Measurements from ENCODE around the gene CLEC3B.

DNA sequence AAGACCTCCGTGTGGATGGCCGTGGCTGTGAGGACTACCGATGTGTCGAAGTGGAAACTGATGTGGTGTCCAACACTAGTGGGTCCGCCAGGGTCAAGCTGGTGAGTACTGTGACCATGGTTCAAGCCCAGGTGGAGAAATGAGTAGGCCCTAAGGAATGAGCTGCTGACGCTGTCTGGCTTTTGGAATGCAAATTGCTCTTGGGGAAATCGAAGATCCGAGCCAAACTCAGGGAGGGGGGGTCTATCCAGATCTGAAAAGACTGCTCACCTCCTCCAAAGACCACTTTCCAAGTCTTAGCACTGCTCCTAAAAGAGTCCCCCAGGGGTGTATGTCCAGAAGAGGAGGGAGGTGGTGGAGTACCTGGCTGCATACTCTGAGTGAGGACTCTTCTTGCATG, 37.0 kb upstream of the CLEC3B start:
- no peak for TF ChIP-seq GLIS1 (tag by site-specific recombination; IDR thresholded peaks at IDR 0.05)
- TF ChIP-seq, protein P1, sequence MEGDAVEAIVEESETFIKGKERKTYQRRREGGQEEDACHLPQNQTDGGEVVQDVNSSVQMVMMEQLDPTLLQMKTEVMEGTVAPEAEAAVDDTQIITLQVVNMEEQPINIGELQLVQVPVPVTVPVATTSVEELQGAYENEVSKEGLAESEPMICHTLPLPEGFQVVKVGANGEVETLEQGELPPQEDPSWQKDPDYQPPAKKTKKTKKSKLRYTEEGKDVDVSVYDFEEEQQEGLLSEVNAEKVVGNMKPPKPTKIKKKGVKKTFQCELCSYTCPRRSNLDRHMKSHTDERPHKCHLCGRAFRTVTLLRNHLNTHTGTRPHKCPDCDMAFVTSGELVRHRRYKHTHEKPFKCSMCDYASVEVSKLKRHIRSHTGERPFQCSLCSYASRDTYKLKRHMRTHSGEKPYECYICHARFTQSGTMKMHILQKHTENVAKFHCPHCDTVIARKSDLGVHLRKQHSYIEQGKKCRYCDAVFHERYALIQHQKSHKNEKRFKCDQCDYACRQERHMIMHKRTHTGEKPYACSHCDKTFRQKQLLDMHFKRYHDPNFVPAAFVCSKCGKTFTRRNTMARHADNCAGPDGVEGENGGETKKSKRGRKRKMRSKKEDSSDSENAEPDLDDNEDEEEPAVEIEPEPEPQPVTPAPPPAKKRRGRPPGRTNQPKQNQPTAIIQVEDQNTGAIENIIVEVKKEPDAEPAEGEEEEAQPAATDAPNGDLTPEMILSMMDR (tag by site-specific recombination; IDR thresholded peaks at IDR 0.05): no peak
- TF ChIP-seq, protein P2, sequence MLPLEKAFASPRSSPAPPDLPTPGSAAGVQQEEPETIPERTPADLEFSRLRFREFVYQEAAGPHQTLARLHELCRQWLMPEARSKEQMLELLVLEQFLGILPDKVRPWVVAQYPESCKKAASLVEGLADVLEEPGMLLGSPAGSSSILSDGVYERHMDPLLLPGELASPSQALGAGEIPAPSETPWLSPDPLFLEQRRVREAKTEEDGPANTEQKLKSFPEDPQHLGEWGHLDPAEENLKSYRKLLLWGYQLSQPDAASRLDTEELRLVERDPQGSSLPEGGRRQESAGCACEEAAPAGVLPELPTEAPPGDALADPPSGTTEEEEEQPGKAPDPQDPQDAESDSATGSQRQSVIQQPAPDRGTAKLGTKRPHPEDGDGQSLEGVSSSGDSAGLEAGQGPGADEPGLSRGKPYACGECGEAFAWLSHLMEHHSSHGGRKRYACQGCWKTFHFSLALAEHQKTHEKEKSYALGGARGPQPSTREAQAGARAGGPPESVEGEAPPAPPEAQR (tag by site-specific recombination; IDR thresholded peaks at IDR 0.05): no peak
